Activated CD4-positive, alpha-beta memory T cell treated with anti-CD3 and anti-CD28 coated beads, Interleukin-2, amount 10 ng/mL, durations not matched to agents 7 days and 5 days (primary cell): ENCODE results near the gene RPRD1A. TPM values are rescaled to one million over a fixed set of nuclear protein-coding genes. Genes with fewer than 3 reads are reported as not detected.
"Not testable (repeated sequence)": the region's sequence is repeated elsewhere in the genome, so short reads cannot be mapped to it uniquely, and the experiment has no call there.

Experiments
- CTCF ChIA-PET: fragments of 350-600 bp; sonication (Branson Sonifier 250); formaldehyde crosslinking; loops from one replicate; lab custom pipeline; 2021; ENCODE audit warnings: antibody characterized with exemption, inconsistent platforms; lab: Charles Lee
- POLR2A ChIA-PET: fragments of 350-600 bp; sonication (Branson Sonifier 250); formaldehyde crosslinking; loops from one replicate; lab custom pipeline; 2021; ENCODE audit warnings: antibody characterized with exemption; lab: Charles Lee
- DNase-seq: peaks from one replicate; pipeline ENCODE4 v3.0.0-alpha.2; 2020
- H3K27ac Mint-ChIP-seq: one replicate; pipeline ENCODE4 v1.8.0; 2021; ENCODE audit warnings: mild to moderate bottlenecking, mixed read lengths
- H3K27me3 Mint-ChIP-seq: one replicate; pipeline ENCODE4 v1.8.0; 2021; ENCODE audit warnings: mixed read lengths
- H3K36me3 Mint-ChIP-seq: one replicate; pipeline ENCODE4 v1.8.0; 2021; ENCODE audit warnings: low read depth, mixed read lengths
- H3K4me1 Mint-ChIP-seq: one replicate; pipeline ENCODE4 v1.8.0; 2021; ENCODE audit warnings: mixed read lengths
- H3K4me3 Mint-ChIP-seq: one replicate; pipeline ENCODE4 v1.8.0; 2021; ENCODE audit warnings: mild to moderate bottlenecking, mixed read lengths
- H3K9me3 Mint-ChIP-seq: one replicate; pipeline ENCODE4 v1.8.0; 2021; ENCODE audit warnings: mixed read lengths
- total RNA-seq, 2 experiments: library from RNA; stranded (reverse); gene quantifications; one replicate each; pipeline ENCODE4 v1.2.3, GENCODE V29; 2021

The RPRD1A gene
- total RNA-seq, 2 experiments from 2014 or later: 25.1 to 27.6 TPM

DNA sequence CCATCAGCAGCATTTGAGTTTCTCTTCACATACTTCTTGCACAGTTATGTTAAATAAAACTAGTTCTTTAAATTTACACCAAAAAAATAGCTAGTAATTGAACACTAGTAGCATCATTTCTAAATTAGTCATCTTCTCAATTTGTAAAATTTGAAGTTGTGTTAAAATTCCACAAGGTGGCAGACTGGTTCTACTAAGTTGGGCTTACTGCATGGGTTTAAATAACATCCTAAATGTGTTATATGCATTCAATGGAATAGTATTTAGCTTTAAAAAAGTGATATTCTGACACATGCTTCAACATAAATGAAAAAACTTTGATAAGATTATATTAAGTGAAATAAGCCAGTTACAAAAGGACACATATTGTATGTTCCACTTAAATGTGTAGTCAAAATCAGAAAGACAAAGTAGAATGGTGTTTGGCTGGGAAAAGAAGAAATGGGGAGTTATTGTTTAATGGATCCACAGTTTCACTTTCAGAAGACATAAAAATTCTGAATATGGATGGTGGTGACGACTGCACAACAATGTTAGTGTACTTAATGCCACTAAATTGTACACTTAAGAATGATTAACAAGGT lies 28.7 kb upstream of the RPRD1A start:
- ChIA-PET POLR2A (interaction anchor here (0.8 to 0.9 kb wide), 2 partner anchors 31 to 32 kb away, joined by 3 to 4 read pairs; no protein-coding TSS in a partner anchor), CTCF (interaction anchor here (0.6 to 5.5 kb wide), 17 partner anchors 10 to 715 kb away, joined by 3 to 89 read pairs (median 4); partner anchors contain the start of gene ELP2)
- Mint-ChIP-seq H3K4me3 (no peak overlapping the region), H3K36me3 (no peaks in the 10 kb centered on the region), H3K27ac (no peak overlapping the region), H3K4me1 (peaks cover 12% of the 10 kb centered on the region), H3K9me3 (no peaks in the 10 kb centered on the region), H3K27me3 (peaks cover 8% of the 10 kb centered on the region)
- no peak for DNase-seq

DNA sequence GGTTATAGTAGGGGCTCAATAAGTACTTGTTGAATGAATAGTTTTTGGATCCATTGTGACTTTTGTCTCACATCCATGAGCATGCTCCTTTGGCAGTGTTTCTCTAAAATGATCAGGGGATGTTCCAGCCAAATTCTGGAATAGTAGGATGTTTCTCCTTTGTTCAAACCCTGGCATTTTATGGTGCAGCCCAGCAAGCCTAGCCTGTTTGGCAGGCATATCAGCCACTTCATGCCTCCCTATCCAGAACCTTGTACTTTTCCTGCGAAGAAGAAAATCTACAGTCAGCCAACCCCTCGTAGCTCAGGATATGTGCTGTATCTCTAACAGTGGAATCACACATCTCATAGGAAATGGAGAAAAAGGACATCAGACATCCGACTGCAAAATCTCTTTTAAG lies 27.1 kb upstream of the RPRD1A start:
- Mint-ChIP-seq H3K36me3 (no peaks in the 10 kb centered on the region), H3K27me3 (peaks cover 8% of the 10 kb centered on the region), H3K4me1 (peaks cover 12% of the 10 kb centered on the region), H3K4me3 (no peak overlapping the region), H3K27ac (no peak overlapping the region), H3K9me3 (no peaks in the 10 kb centered on the region)
- ChIA-PET CTCF (interaction anchor here (0.6 to 5.5 kb wide), 6 partner anchors 20 to 319 kb away, joined by 3 to 89 read pairs (median 4); no protein-coding TSS in a partner anchor), POLR2A (no interaction called here)
- no peak for DNase-seq

DNA sequence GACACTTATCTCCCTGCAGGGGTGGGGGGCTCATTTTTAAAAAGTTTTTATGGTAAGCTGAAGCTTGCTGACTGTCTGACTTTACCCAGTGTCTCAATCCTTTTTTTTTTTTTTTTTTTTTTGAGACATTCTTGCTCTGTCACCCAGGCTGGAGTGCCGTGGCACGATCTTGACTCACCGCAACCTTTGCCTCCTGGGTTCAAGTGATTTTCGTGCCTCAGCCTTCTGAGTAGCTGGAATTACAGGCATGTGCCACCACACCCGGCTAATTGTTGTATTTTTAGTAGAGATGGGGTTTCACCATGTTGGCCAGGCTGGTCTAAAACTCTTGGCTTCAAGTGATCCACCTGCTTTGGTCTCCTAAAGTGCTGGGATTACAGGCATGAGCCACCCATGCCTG lies 24.8 kb upstream of the RPRD1A start:
- H3K27ac Mint-ChIP-seq, CTCF ChIA-PET, H3K4me3 Mint-ChIP-seq, H3K9me3 Mint-ChIP-seq, H3K36me3 Mint-ChIP-seq, DNase-seq, POLR2A ChIA-PET, H3K27me3 Mint-ChIP-seq: not testable (repeated sequence)
- H3K4me1 Mint-ChIP-seq: peaks cover 12% of the 10 kb centered on the region

DNA sequence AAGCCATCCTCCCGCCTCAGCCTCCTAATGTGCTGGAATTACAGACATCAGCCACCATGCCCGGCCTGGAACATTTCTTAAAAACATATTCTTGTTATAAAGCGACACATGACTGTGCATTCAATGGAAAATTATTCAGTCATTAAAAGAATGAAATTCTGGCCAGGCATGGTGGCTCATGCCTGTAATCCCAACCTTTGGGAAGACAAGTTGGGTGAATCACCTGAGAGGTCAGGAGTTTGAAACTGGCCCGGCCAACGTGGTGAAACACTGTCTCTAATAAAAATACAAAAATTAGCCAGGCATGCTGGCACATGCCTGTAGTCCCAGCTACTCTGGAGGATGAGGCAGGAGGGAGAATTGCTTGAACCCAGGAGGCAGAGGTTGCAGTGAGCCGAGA lies 21.6 kb upstream of the RPRD1A start:
- peaks cover 15% of the 10 kb centered on the region for H3K4me1 Mint-ChIP-seq
- H3K4me3 Mint-ChIP-seq: no peak overlapping the region
- ChIA-PET CTCF (no interaction called here), POLR2A (no interaction called here)
- H3K36me3 Mint-ChIP-seq: no peaks in the 10 kb centered on the region
- no peak overlapping the region for H3K27ac Mint-ChIP-seq
- H3K27me3 Mint-ChIP-seq: peaks cover 4% of the 10 kb centered on the region
- no peaks in the 10 kb centered on the region for H3K9me3 Mint-ChIP-seq
- DNase-seq: no peak

DNA sequence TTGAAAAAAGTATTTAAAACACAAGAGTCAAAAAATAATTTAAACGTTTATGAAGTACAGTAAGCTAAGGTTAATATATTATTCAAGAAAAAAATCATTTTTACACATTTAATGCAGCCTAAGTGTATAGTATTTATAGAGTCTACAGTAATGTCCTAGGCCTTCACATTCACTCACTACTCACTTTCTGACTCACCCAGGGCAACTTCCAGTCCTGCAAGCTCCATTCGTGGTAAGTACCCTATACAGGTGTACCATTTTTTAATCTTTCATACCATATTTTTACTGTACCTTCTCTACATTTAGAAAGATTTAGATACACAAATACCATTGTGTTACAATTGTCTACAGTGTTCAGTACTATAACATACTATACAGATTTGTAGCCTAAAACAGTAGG lies 20.9 kb upstream of the RPRD1A start:
- POLR2A ChIA-PET: interaction anchor here (0.6 kb wide), 1 partner anchor 40 kb away, joined by 4 read pairs; no protein-coding TSS in a partner anchor

DNA sequence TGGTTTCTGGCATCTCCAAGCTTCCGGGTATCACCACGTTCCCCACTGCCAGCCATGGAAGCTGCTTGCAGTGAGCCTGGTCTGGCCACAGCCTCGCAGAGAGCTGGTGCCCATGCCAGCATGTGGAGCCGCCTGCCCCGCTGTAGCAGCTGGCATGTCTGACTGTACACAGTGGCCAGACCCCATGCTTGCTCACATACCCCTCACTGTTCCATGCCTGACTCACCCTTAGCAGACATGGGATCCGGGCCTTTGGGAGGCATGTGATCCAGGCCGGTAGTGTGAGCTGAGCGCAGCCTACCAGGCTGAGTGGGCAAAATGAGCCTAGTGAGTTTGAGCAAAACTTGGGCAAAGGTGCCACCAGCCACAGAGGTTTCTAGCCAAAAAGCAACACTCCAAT lies 18.8 kb upstream of the RPRD1A start:
- ChIA-PET POLR2A (interaction anchor here (1.1 kb wide), 1 partner anchor 20 kb away, joined by 5 read pairs; no protein-coding TSS in a partner anchor), CTCF (interaction anchor here (1.0 kb wide), 1 partner anchor 9 kb away, joined by 4 read pairs; no protein-coding TSS in a partner anchor)
- Mint-ChIP-seq H3K4me1 (peaks cover 19% of the 10 kb centered on the region), H3K27me3 (peaks cover 7% of the 10 kb centered on the region), H3K4me3 (no peak overlapping the region), H3K9me3 (peaks cover 4% of the 10 kb centered on the region), H3K27ac (no peak overlapping the region), H3K36me3 (peaks cover 2% of the 10 kb centered on the region)
- DNase-seq: no peak

More for the DNA sequence above, 20.9 kb upstream of the RPRD1A start:
- H3K4me1 Mint-ChIP-seq: peaks cover 18% of the 10 kb centered on the region
- DNase-seq: no peak
- H3K27me3 Mint-ChIP-seq: peaks cover under 1% of the 10 kb centered on the region
- H3K4me3 Mint-ChIP-seq: no peak overlapping the region
- CTCF ChIA-PET: no interaction called here
- H3K36me3 Mint-ChIP-seq: no peaks in the 10 kb centered on the region
- H3K27ac Mint-ChIP-seq: no peak overlapping the region
- H3K9me3 Mint-ChIP-seq: no peaks in the 10 kb centered on the region

DNA sequence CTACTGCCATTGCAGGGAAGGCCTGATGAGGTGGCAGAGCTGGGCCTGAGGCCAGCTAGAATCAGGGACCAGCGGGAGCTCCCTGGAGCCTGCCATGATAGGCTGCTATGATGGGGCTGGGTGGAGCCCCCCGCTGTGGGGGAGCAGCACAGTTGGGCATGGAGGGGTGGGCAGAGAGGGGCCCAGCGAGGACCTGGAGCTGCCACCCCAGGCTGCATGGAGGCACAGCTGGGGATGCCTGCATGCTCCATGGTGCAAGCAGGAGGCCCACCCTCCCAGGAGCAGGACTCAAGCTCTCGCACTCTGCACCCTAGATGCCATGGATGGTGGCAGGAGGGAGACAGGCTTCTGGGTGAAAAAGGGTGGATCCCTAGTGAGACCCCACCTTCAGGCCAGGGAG lies 17.8 kb upstream of the RPRD1A start:
- peaks cover 11% of the 10 kb centered on the region for H3K27me3 Mint-ChIP-seq
- no peak overlapping the region for H3K4me3 Mint-ChIP-seq
- H3K4me1 Mint-ChIP-seq: peaks cover 19% of the 10 kb centered on the region
- peaks cover 5% of the 10 kb centered on the region for H3K36me3 Mint-ChIP-seq
- CTCF ChIA-PET: no interaction called here
- POLR2A ChIA-PET: interaction anchor here (1.9 kb wide), 1 partner anchor 16 kb away, joined by 4 read pairs; no protein-coding TSS in a partner anchor
- H3K27ac Mint-ChIP-seq: no peak overlapping the region
- DNase-seq: no peak
- H3K9me3 Mint-ChIP-seq: peaks cover 12% of the 10 kb centered on the region

DNA sequence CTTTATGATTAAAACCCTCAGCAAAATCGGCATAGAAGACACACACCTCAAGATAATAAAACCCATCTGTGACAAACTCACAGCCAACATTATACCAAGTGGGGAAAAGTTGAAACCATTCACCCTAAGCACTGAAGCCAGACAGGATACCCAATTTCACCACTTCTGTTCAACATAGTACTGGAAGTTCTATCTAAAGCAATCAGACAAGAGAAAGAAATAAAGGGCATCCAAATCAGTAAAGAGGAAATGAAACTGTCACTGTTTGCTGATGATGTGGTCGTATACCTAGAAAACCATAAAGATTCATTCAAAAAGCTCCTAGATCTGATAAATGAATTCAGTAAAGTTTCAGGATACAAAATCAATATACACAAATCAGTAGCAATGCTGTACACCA lies 16.4 kb upstream of the RPRD1A start:
- CTCF ChIA-PET: interaction anchor here (1.7 kb wide), 1 partner anchor 12 kb away, joined by 6 read pairs; no protein-coding TSS in a partner anchor
- Mint-ChIP-seq H3K27me3 (peaks cover 11% of the 10 kb centered on the region), H3K4me3 (no peak overlapping the region), H3K4me1 (peaks cover 19% of the 10 kb centered on the region), H3K9me3 (peaks cover 14% of the 10 kb centered on the region), H3K27ac (no peak overlapping the region), H3K36me3 (peaks cover 5% of the 10 kb centered on the region)
- POLR2A ChIA-PET: interaction anchor here (1.9 kb wide), 1 partner anchor 14 kb away, joined by 4 read pairs; no protein-coding TSS in a partner anchor
- no peak for DNase-seq

DNA sequence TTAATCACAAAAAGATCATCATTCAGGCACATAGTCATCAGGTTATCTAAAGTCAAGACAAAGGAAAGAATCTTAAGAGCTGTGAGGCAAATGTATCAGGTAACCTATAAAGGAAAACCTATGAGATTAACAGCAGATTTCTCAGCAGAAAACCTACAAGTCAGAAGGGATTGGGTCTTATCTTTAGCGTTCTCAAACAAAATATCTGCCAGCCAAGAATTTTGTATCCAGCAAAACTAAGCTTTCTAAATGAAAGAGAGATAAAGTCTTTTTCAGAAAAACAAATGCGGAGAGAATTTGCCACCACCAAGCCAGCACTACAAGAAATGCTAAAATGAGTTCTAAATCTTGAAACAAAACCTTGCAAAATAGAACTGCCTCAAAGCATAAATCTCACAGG lies 13.8 kb upstream of the RPRD1A start:
- H3K27ac Mint-ChIP-seq, POLR2A ChIA-PET, H3K4me3 Mint-ChIP-seq, H3K36me3 Mint-ChIP-seq, CTCF ChIA-PET, DNase-seq: not testable (repeated sequence)
- Mint-ChIP-seq H3K9me3 (peaks cover 15% of the 10 kb centered on the region), H3K4me1 (peaks cover 19% of the 10 kb centered on the region), H3K27me3 (peaks cover 11% of the 10 kb centered on the region)

DNA sequence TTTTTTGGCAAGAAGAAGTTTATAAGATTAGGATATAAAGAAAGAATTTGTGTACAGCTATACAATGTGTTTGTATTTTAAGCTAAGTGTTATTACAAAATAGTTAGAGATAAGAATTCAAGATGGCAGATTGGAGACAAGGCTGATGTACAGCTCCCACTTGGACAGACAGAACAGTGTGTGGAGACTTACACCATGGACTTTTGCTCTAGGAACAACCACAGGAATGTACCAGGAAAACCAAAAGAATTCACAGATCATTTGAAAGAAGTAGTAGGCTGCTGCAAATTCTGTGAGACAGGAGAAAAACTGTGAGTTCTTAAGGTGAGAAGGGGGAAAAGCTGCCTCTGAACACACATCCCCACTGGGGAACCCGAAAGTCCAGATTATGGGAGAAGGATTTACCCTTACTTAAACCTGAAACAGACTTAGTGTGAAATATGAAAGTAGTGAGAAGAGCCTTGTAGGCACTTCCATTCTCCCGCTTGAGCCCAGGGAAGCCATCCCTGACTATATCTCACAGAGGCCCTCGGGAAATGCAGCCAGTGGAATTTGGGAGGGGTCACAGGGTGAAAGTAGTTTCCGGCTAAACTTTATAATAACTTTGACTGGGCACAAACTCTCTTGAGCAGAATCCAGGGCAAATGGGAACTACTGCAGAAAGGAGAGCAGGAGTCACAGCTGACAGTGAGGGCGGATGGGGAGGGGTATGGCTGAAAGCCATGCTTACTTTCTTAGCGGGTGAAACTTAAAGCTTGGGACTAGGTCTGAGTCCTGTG lies 11.6 kb upstream of the RPRD1A start:
- Mint-ChIP-seq H3K36me3 (peaks cover 5% of the 10 kb centered on the region), H3K27ac (no peak overlapping the region), H3K4me1 (peaks cover 16% of the 10 kb centered on the region), H3K27me3 (peaks cover 14% of the 10 kb centered on the region), H3K4me3 (no peak overlapping the region), H3K9me3 (peaks cover 15% of the 10 kb centered on the region)
- ChIA-PET POLR2A (no interaction called here), CTCF (no interaction called here)
- DNase-seq: no peak

DNA sequence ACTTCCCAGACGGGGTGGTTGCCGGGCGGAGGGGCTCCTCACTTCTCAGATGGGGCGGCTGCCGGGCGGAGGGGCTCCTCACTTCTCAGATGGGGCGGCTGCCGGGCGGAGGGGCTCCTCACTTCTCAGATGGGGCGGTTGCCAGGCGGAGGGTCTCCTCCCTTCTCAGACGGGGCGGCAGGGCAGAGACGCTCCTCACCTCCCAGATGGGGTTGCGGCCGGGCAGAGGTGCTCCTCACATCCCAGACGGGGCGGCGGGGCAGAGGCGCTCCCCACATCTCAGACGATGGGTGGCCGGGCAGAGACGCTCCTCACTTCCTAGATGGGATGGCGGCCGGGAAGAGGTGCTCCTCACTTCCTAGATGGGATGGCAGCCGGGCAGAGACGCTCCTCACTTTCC lies 10.4 kb upstream of the RPRD1A start:
- peaks cover 22% of the 10 kb centered on the region for H3K27me3 Mint-ChIP-seq
- H3K4me1 Mint-ChIP-seq, H3K36me3 Mint-ChIP-seq, DNase-seq, H3K4me3 Mint-ChIP-seq, POLR2A ChIA-PET, CTCF ChIA-PET, H3K27ac Mint-ChIP-seq: not testable (repeated sequence)
- H3K9me3 Mint-ChIP-seq: peaks cover 15% of the 10 kb centered on the region

DNA sequence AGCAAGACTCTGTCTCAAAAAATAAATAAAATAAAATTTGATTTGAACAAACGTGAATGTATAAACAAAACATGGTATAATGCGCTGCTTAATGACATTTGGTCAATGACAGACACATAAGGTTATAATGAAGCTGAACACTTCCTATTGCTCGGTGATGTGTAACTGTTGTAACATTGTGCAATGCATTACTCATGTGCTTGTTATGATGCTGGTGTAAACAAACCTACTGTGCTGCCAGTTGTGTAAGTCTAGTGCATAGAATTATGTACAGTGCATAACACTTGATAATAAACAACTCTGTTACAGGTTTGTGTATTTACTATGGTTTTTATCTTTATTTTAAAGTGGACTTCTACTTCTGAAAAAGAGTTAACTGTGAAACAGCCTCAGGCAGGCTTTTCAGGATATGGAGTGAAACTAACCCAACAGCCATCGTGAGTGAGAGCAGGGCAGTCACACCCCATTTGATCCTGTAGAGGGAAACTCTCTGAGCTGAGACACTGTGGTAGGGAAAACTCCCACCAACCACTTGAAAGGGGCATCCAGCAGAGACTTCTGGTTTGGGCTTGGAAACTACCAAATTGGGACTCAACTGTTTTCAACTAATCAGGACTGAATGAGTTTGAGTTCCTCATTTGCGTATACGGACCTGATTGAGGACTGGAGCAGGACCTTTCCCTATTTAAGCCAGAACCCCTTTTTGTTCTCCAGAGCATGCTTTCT lies 8.7 kb upstream of the RPRD1A start:
- Mint-ChIP-seq H3K27me3 (peaks cover 14% of the 10 kb centered on the region), H3K4me1 (no peaks in the 10 kb centered on the region)
- POLR2A ChIA-PET: no interaction called here

More for the DNA sequence above, 8.7 kb upstream of the RPRD1A start:
- no peak for DNase-seq
- CTCF ChIA-PET: interaction anchor here (0.8 kb wide), 1 partner anchor 58 kb away, joined by 3 read pairs; no protein-coding TSS in a partner anchor
- Mint-ChIP-seq H3K27ac (no peak overlapping the region), H3K4me3 (no peak overlapping the region), H3K9me3 (peaks cover 10% of the 10 kb centered on the region), H3K36me3 (peaks cover 1% of the 10 kb centered on the region)
